Measurements from ENCODE around the gene TNFRSF1A.
"Not testable (repeated sequence)": the region's sequence is repeated elsewhere in the genome, so short reads cannot be mapped to it uniquely, and the experiment has no call there.

Gene TNFRSF1A

DNA sequence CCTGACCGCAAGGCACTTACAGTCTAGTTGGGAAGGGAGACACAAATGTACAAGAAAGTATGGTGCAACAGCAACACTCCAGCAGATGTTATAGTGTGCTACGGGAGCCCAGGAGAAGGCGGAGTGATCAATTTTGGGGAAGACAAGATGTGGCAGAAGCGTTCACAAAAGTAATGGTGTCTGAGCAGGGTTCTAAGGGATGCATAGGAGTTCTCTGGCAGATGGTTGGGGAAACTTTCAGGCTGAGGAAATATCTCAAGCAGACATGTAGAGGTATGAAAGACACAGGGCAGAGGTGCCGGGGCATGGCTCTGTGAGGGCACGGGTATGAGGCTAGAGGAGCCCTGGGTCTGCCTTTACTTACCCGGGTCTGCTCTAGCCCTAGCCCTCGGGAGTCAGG, 5.1 kb upstream of the TNFRSF1A start:
- Histone ChIP-seq H3K36me3 (ENCODE audit: insufficient read depth) (no peaks in the 10 kb centered on the region), H3K4me1 (ENCODE audit: low read depth, poor library complexity, severe bottlenecking) (peaks cover 16% of the 10 kb centered on the region), H3K27ac (no peak overlapping the region), H3K4me3 (IDR thresholded peaks at IDR 0.05; ENCODE audit: insufficient read depth, low read depth, low read length) (no peak overlapping the region), H3K9ac (no peak overlapping the region), H4K20me1 (ENCODE audit: insufficient read depth) (no peaks in the 10 kb centered on the region), H3K27me3 (ENCODE audit: insufficient read depth, low read depth) (no peaks in the 10 kb centered on the region), H3K4me2 (no peak overlapping the region), H2AFZ (ENCODE audit: low read depth) (no peak overlapping the region), H3K79me2 (ENCODE audit: insufficient read depth, low read depth) (no peaks in the 10 kb centered on the region)
- TF ChIP-seq, protein P1, sequence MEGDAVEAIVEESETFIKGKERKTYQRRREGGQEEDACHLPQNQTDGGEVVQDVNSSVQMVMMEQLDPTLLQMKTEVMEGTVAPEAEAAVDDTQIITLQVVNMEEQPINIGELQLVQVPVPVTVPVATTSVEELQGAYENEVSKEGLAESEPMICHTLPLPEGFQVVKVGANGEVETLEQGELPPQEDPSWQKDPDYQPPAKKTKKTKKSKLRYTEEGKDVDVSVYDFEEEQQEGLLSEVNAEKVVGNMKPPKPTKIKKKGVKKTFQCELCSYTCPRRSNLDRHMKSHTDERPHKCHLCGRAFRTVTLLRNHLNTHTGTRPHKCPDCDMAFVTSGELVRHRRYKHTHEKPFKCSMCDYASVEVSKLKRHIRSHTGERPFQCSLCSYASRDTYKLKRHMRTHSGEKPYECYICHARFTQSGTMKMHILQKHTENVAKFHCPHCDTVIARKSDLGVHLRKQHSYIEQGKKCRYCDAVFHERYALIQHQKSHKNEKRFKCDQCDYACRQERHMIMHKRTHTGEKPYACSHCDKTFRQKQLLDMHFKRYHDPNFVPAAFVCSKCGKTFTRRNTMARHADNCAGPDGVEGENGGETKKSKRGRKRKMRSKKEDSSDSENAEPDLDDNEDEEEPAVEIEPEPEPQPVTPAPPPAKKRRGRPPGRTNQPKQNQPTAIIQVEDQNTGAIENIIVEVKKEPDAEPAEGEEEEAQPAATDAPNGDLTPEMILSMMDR (conservative IDR thresholded peaks at IDR 0.05; ENCODE audit: low read depth, low read length): no peak

DNA sequence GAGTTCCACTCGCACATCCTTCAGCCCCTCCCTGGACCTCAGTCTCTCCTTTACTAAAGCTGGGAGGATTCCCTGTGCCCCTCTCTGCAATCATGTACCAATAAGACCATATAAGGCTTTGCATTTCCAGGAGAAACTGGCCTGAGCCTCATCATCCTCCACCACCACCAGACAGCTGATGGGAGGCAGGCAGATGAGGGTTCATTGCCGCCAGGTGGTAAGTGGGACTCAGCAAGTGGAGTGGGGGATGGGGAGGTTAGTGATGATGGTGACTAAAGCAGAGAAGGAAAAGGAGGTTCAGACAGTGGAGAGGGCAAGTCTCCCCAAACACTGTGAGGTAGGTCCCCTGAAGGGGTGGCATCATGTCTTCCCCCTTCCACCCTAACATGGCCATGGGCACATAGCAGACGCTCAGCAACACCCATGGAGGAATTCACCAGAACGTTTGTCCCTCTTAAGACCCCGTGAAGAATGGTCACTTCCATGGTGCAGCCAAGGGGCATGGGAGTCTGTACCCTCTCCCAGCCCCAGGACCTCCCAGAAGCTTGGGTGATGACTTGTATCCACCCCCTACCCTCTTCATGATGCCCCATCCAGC, 4.5 kb upstream of the TNFRSF1A start:
- Histone ChIP-seq H4K20me1 (ENCODE audit: insufficient read depth) (no peaks in the 10 kb centered on the region), H3K36me3 (ENCODE audit: insufficient read depth) (no peaks in the 10 kb centered on the region), H3K4me3 (IDR thresholded peaks at IDR 0.05; ENCODE audit: insufficient read depth, low read depth, low read length) (no peak overlapping the region), H3K9ac (no peak overlapping the region), H3K4me2 (no peak overlapping the region), H3K27ac (no peak overlapping the region), H3K27me3 (ENCODE audit: insufficient read depth, low read depth) (no peaks in the 10 kb centered on the region), H2AFZ (ENCODE audit: low read depth) (no peak overlapping the region), H3K79me2 (ENCODE audit: insufficient read depth, low read depth) (no peaks in the 10 kb centered on the region; the same call in 1 of the 2 replicates), H3K4me1 (ENCODE audit: low read depth, poor library complexity, severe bottlenecking) (peaks cover 15% of the 10 kb centered on the region)
- TF ChIP-seq, protein P1 (conservative IDR thresholded peaks at IDR 0.05; ENCODE audit: low read depth, low read length): no peak

DNA sequence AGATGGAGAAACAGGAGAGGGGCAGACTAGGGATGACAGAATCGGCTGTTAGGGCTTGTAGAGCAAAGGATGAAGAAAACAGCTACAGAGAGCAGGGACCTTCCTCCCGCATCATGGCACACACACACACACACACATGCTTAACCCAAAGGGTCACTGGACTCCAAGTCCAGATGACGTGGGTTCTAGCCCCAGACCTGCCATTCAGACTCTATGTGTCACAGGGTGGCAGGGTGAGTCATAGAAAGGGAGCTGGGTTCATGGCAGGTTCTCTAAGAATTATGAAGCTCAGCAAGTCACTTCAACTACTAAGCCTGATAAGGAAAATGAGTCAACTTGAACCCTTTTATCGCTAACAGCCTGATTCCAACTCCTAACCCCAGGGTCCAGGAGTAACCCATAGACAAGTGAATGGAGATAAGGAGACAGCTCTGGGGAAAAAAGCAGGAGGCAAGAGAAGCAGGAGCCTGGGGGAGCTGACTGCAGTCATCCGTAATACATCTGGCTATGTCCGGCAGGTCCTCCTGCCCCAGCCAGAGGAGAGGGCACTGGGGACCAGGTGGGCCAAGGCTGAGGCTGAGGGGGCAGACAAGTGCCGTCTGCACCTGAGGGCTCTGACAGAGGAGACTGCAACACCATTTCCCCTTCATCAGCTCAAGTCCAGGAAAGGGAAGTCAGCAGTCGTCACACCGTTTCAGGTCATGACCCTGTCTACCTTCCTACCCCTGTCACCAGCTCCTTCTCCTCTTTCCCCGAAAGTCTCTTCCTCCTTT, 3.6 kb upstream of the TNFRSF1A start:
- Histone ChIP-seq H3K9ac (no peak overlapping the region), H4K20me1 (ENCODE audit: insufficient read depth) (no peaks in the 10 kb centered on the region), H3K79me2 (ENCODE audit: insufficient read depth, low read depth) (no peaks in the 10 kb centered on the region; the same call in 1 of the 2 replicates), H2AFZ (ENCODE audit: low read depth) (no peak overlapping the region), H3K4me3 (IDR thresholded peaks at IDR 0.05; ENCODE audit: insufficient read depth, low read depth, low read length) (no peak overlapping the region), H3K36me3 (ENCODE audit: insufficient read depth) (no peaks in the 10 kb centered on the region), H3K4me2 (no peak overlapping the region), H3K4me1 (ENCODE audit: low read depth, poor library complexity, severe bottlenecking) (peaks cover 19% of the 10 kb centered on the region), H3K27ac (no peak overlapping the region), H3K27me3 (ENCODE audit: insufficient read depth, low read depth) (no peaks in the 10 kb centered on the region)
- TF ChIP-seq, protein P1 (conservative IDR thresholded peaks at IDR 0.05; ENCODE audit: low read depth, low read length): no peak

DNA sequence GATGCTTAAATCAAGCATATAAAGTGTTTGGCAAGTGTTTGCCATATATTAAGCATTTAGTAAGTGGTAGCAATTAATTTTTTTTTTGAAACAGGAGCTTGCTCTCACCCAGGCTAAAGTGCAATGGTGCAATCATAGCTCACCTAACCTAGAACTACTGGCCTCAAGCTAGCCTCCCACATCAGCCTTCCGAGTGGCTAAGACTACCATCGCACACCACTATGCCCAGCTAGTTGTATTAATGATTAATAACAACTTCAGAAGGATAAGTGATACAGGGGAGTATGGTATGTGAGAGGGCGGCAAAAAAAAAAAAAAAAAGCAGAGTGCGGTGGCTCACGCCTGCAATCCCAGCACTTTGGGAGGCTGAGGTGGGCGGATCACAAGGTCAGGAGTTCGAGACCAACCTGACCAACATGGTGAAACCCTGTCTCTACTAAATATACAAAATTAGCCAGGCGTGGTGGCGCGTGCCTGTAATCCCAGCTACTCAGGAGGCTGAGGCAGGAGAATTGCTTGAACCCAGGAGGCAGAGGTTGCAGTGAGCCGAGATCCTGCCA, 2.3 kb upstream of the TNFRSF1A start:
- not testable (repeated sequence) for H3K36me3 ChIP-seq (ENCODE audit: insufficient read depth); H3K27ac ChIP-seq; H2AFZ ChIP-seq (ENCODE audit: low read depth); H3K27me3 ChIP-seq (ENCODE audit: insufficient read depth, low read depth); H3K4me2 ChIP-seq; H4K20me1 ChIP-seq (ENCODE audit: insufficient read depth); H3K79me2 ChIP-seq (ENCODE audit: insufficient read depth, low read depth); H3K9ac ChIP-seq; H3K4me3 ChIP-seq (IDR thresholded peaks at IDR 0.05; ENCODE audit: insufficient read depth, low read depth, low read length)
- H3K4me1 ChIP-seq (ENCODE audit: low read depth, poor library complexity, severe bottlenecking): peaks cover 21% of the 10 kb centered on the region

DNA sequence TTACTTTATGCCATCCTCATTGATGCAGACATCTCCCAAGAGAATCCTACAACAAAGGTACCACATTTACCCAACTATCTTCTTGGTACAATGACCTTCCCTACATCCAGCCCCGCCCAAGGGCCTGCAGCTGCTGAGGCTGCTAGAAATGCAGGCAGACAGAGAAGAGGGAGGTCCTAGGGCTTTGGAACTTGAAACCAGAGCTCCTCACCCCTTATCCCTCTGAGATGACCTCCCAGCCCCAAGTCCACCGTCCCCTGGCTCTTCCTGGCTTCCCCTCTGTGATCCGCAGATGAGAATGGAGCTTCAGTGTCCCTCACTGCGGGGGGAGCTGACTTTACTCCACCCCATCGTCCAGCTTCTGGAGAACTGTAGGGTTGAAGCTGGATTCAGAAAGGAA, 1.6 kb upstream of the TNFRSF1A start:
- no peaks in the 10 kb centered on the region; the same call in 1 of the 2 replicates for H3K79me2 ChIP-seq (ENCODE audit: insufficient read depth, low read depth)
- no peaks in the 10 kb centered on the region for H3K36me3 ChIP-seq (ENCODE audit: insufficient read depth)
- H3K4me1 ChIP-seq (ENCODE audit: low read depth, poor library complexity, severe bottlenecking): peaks cover 21% of the 10 kb centered on the region
- TF ChIP-seq, protein P1 (conservative IDR thresholded peaks at IDR 0.05; ENCODE audit: low read depth, low read length): no peak
- H3K27me3 ChIP-seq (ENCODE audit: insufficient read depth, low read depth): no peaks in the 10 kb centered on the region
- H3K27ac ChIP-seq: no peak overlapping the region
- H2AFZ ChIP-seq (ENCODE audit: low read depth): no peak overlapping the region
- H3K9ac ChIP-seq: no peak overlapping the region
- no peaks in the 10 kb centered on the region for H4K20me1 ChIP-seq (ENCODE audit: insufficient read depth)
- no peak overlapping the region for H3K4me2 ChIP-seq
- H3K4me3 ChIP-seq (IDR thresholded peaks at IDR 0.05; ENCODE audit: insufficient read depth, low read depth, low read length): no peak overlapping the region

Measured in KMS-11 (cell line).